Skin of body (tissue), 2 donors: ENCODE results near the gene GSK3B. TPM values are rescaled to one million over a fixed set of nuclear protein-coding genes. Genes with fewer than 3 reads are reported as not detected.

Experiments
- DNase-seq: peaks from one replicate; lab custom pipeline; 2025; lab: John Stamatoyannopoulos, UW
- total RNA-seq: library from RNA; depleted of rRNA; stranded (reverse); fragments of >200 nt; gene quantifications from one replicate; pipeline ENCODE4 v1.2.3, GENCODE V29; 2014

The GSK3B gene
- total RNA-seq, 1 donor from 2014 or later = 45.7 TPM

DNA sequence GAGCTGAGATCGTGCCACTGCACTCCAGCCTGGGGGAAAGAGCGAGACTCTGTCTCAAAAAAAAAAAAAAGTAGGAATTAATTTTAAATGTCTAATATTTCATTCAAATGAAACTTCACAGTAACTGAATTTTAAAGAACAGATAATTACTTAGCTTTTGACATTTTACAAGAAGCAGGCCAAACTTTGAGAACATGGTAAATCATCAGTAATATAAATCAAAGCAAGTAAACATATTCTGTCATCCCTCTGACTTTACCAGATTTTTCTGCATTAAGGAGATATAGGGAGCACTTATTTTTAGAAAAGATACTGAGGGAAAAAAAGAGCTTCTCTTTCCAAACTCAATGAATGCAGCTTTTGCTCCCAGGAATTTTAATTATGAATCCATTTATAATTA lies 275.3 kb downstream of the GSK3B start:
- DNase-seq = no peak

- no peak for DNase-seq
These were observed 276.5 kb downstream of the GSK3B start for GRCh38 chr3:119817583-119818363.

DNA sequence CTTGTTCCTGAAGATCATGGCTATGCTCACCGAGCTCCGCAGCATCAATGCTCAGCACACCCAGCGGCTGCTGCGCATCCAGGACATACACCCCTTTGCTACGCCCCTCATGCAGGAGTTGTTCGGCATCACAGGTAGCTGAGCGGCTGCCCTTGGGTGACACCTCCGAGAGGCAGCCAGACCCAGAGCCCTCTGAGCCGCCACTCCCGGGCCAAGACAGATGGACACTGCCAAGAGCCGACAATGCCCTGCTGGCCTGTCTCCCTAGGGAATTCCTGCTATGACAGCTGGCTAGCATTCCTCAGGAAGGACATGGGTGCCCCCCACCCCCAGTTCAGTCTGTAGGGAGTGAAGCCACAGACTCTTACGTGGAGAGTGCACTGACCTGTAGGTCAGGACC lies 277.2 kb downstream of the GSK3B start:
- no peak for DNase-seq

DNA sequence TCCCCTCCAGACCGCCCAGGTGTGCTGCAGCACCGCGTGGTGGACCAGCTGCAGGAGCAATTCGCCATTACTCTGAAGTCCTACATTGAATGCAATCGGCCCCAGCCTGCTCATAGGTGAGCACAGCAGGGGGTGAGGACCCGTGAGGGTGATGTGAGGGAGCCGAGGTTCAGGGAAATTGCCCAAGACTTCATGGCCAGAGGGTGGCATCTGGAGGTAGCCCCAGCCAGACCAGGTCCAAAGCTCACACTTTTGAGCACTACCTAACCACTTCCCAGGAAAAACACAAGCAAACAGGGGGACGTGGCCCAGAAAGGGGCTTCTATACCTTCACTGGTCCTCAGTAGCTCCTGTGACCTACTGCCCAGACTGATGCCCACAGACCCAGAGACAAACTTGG lies 278.5 kb downstream of the GSK3B start:
- no peak for DNase-seq

GRCh38 chr3:119812491-119813058 lies 281.7 kb downstream of the GSK3B start:
- DNase-seq = no peak

- DNase-seq = no peak
These were observed 284.2 kb downstream of the GSK3B start for GRCh38 chr3:119810018-119810435.

GRCh38 chr3:119809249-119810017 lies 284.8 kb downstream of the GSK3B start:
- DNase-seq = no peak

GRCh38 chr3:119808843-119809242 lies 285.4 kb downstream of the GSK3B start:
- DNase-seq = no peak

DNA sequence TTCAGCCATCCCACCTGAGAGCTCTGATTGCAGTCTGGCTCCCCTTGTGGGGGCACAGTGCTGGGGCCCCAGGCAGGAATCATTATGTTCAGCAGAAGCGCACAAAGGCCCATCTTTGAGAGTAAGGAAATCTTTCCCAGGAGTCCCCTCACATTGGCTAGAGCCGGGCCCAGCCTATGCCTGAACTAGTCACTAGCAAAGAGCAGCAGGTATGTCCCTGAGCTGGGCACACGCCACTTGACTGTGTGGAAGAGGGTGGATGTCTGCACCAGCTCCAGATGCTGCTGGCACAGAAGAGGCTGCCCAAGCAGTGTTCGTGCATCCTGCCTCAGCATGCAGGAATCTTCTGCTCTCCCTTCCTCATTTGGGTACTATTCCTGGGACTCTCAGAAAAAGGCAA lies 286.0 kb downstream of the GSK3B start:
- no peak for DNase-seq

- no peak for DNase-seq
These were observed 293.4 kb downstream of the GSK3B start for GRCh38 chr3:119800844-119801243.

GRCh38 chr3:119796785-119797184 lies 297.5 kb downstream of the GSK3B start:
- no peak for DNase-seq

GRCh38 chr3:119796368-119796767 lies 297.9 kb downstream of the GSK3B start:
- DNase-seq = no peak

GRCh38 chr3:119795849-119796248 lies 298.4 kb downstream of the GSK3B start:
- no peak for DNase-seq

DNA sequence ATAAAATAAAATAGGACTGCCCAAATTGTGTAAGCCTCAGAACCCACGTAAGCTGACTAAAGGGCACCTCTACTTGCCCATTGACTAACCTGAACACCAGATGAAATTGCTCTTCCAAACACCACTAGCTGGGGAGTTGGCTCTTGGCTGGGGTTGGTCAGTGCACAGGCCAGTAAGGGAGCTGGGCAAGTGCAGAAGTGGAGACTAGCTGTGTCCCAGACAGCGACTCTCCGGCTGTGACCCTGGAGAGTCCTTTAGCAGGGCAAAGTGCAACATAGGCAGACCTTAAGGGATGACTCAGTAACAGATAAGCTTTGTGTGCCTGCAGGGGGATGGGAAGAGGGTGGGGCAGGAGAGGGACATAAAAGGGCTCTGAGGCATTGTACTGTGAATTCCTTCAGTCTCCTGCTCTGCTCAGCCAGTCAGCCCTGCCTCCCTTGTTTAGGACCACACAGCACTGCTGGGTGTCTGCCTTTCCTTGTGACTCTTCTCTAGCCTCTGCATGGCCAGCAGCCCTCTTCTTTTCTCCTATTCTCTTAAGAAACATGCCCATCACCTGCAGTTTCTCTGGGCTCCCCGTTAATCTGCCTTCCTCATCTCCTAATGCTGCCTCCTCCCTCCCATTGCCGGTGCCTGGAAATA lies 299.2 kb downstream of the GSK3B start:
- no peak for DNase-seq

GRCh38 chr3:119794401-119794800 lies 299.8 kb downstream of the GSK3B start:
- DNase-seq = no peak

DNA sequence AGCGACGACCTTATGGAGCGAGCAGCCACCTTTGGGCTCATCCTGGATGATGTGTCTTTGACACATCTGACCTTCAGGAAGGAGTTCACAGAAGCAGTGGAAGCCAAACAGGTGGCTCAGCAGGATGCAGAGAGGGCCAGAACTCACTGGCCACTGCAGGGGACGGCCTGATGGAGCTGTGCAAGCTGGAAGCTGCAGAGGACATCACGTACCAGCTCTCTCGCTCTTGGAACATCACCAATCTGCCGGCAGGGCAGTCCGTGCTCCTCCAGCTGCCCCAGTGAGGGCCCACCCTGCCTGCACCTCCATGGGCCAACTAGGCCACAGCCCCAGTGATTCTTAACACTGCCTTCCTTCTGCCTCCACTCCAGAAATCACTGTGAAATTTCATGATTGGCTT lies 302.0 kb downstream of the GSK3B start:
- DNase-seq = no peak

- no peak for DNase-seq
These were observed 303.9 kb downstream of the GSK3B start for GRCh38 chr3:119790369-119790768.

- DNase-seq = no peak
These were observed 307.8 kb downstream of the GSK3B start for GRCh38 chr3:119786409-119786808.

GRCh38 chr3:119783883-119784282 lies 310.4 kb downstream of the GSK3B start:
- no peak for DNase-seq

DNA sequence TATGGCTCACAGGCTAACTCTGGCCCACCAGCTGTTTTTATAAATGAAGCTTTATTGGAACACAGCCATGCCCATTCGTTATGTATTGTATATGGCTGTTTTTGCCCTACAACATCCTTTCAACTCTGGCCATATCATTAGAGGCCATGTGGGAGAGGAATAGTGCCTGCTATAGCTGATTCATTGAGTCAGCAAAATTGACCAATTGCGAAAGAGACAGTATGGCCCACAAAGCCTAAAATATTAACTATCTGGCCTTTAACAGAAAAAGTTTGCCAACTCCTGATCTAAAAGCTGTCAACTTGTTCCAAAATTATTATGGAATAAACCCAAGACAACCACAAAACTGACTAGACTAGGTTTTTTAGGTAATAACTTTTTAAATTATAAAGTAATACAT lies 311.0 kb downstream of the GSK3B start:
- no peak for DNase-seq

DNA sequence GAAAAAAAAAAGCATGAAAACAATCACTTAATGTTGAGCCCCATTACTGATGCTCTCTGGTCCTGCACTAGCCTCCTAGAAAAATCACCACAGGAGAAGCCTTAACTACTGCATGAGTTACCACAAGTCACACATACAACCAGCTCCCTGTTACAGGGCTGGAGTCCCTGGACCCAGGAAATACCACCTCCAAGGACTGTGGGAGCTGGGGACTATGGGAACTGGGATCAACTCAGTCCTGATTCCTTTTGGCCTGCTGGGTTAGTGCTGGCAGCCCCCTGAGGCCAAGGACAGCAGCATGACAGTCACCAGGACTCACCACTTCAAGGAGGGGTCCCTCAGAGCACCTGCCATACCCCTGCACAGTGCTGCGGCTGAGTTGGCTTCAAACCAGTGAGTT lies 311.8 kb downstream of the GSK3B start:
- no peak for DNase-seq
